Astrocyte (in vitro differentiated cells and primary cell): ENCODE data around the gene DCLK2. TPM values are rescaled to one million over a fixed set of nuclear protein-coding genes. Genes with fewer than 3 reads are reported as not detected.
A peak's percentile ranks its signal among the peaks of the same experiment; 100 is the strongest.

Experiments
- DNase-seq: peaks from one replicate; pipeline ENCODE4 v3.0.0-alpha.2; 2010; ENCODE audit warnings: low read depth
- FAIRE-seq: peaks from 2 replicates; lab custom pipeline; 2011; peaks lifted over from hg19 to GRCh38; lab: Jason Lieb, UNC
- H2AFZ ChIP-seq: 2 replicates; pipeline ENCODE4 v1.6.0; 2012; ENCODE audit warnings: low read depth, low read length, inconsistent platforms
- H3K27ac ChIP-seq: 2 replicates; pipeline ENCODE4 v1.5.1; 2011; ENCODE audit warnings: low read depth, low read length, inconsistent platforms
- H3K27me3 ChIP-seq: 2 replicates; pipeline ENCODE4 v1.6.0; 2011; ENCODE audit warnings: low read length, inconsistent platforms; ENCODE audit not compliant: insufficient read depth
- H3K36me3 ChIP-seq: 2 replicates; pipeline ENCODE4 v1.5.1; 2011; ENCODE audit warnings: low read length, inconsistent platforms; ENCODE audit not compliant: insufficient read depth
- H3K4me1 ChIP-seq: 2 replicates; pipeline ENCODE4 v1.5.1; 2011; ENCODE audit warnings: low read length, inconsistent platforms; ENCODE audit not compliant: insufficient read depth
- H3K4me2 ChIP-seq: 2 replicates; pipeline ENCODE4 v1.6.0; 2012; ENCODE audit warnings: low read length, inconsistent platforms
- H3K4me3 ChIP-seq: 2 replicates; pipeline ENCODE4 v1.5.1; 2011; ENCODE audit warnings: low read depth, mild to moderate bottlenecking, low read length, inconsistent platforms; ENCODE audit not compliant: insufficient read depth
- H3K79me2 ChIP-seq: 2 replicates; pipeline ENCODE4 v1.6.0; 2012; ENCODE audit warnings: mild to moderate bottlenecking, low read length, inconsistent platforms; ENCODE audit not compliant: insufficient read depth
- H3K9ac ChIP-seq: 2 replicates; pipeline ENCODE4 v1.6.0; 2012; ENCODE audit warnings: mild to moderate bottlenecking, low read length, inconsistent platforms
- H3K9me3 ChIP-seq: 2 replicates; pipeline ENCODE4 v1.5.1; 2012; ENCODE audit warnings: low read depth, mild to moderate bottlenecking, low read length, inconsistent platforms; ENCODE audit not compliant: insufficient read depth
- H4K20me1 ChIP-seq: 2 replicates; pipeline ENCODE4 v1.6.0; 2012; ENCODE audit warnings: low read length, inconsistent platforms; ENCODE audit not compliant: insufficient read depth
- H3K27ac Mint-ChIP-seq: one replicate; pipeline ENCODE4 v1.8.0; 2021; ENCODE audit warnings: mild to moderate bottlenecking, mixed read lengths; ENCODE audit not compliant: unreplicated experiment
- H3K27me3 Mint-ChIP-seq: one replicate; pipeline ENCODE4 v1.8.0; 2021; ENCODE audit warnings: low read depth, mixed read lengths; ENCODE audit not compliant: unreplicated experiment
- H3K36me3 Mint-ChIP-seq: one replicate; pipeline ENCODE4 v1.8.0; 2021; ENCODE audit warnings: low read depth, mixed read lengths; ENCODE audit not compliant: unreplicated experiment
- H3K4me1 Mint-ChIP-seq: one replicate; pipeline ENCODE4 v1.8.0; 2021; ENCODE audit warnings: low read depth, mixed read lengths; ENCODE audit not compliant: unreplicated experiment
- H3K4me3 Mint-ChIP-seq: one replicate; pipeline ENCODE4 v1.8.0; 2021; ENCODE audit warnings: mild to moderate bottlenecking, moderate library complexity, mixed read lengths; ENCODE audit not compliant: unreplicated experiment
- H3K9me3 Mint-ChIP-seq: one replicate; pipeline ENCODE4 v1.8.0; 2021; ENCODE audit warnings: mild to moderate bottlenecking, mixed read lengths; ENCODE audit not compliant: unreplicated experiment
- EZH2 ChIP-seq: IDR thresholded peaks from 2 replicates; pipeline ENCODE4 v1.6.1; 2012; ENCODE audit warnings: mild to moderate bottlenecking, low read length, inconsistent platforms; ENCODE audit not compliant: insufficient read depth
- total RNA-seq: library from RNA; stranded (reverse); gene quantifications from 2 replicates; pipeline ENCODE4 v1.2.1, GENCODE V29; 2021
- TF ChIP-seq, protein P1 (sequence below): IDR thresholded peaks from 2 replicates; pipeline ENCODE4 v1.5.1; 2011; ENCODE audit warnings: low read depth, mild to moderate bottlenecking, inconsistent platforms, low read length, moderate library complexity; ENCODE audit not compliant: insufficient read depth

DCLK2 gene
- total RNA-seq, 1 donor from 2014 or later: 6.2 TPM

DNA sequence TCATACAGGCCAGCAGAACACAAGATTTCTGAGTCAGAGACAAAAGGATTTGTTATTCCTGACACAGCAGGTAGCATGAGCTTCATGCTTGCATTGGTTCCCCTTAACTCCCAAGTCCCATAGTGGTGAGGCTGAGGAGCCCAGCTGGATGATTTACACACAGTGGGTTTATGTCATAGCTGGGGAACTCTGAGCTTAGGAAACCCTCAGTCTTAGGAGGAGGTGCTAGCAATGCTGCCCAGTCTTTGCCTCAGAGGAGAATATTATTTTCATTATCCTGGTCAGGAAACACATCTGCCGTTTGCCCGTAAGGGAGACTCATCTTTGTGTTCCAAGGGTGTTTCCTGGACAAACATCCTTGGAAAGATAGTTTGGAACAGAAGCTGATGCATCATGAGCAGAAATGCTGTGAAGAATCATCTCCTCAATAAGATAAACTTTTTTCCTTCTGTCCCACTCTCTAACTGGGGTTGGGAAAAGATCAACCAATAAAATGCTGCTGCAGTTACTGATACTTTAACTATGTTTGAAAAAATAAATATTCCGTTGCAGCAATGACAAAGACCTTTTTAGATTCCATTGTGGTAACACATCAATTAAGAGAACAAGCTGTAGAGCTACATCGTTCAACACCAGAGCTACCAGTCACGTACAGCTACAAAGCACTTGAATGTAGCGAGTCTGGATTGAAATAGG is 146.8 kb downstream of the DCLK2 start:
- Histone ChIP-seq H4K20me1 (no peaks in the 10 kb centered on the region), H3K9me3 (no peaks in the 10 kb centered on the region), H3K9ac (peak overlapping the region; percentile 72), H3K27me3 (no peaks in the 10 kb centered on the region), H3K27ac (peak overlapping the region; percentile 87), H3K79me2 (no peaks in the 10 kb centered on the region), H3K4me1 (peaks cover 21% of the 10 kb centered on the region), H3K4me3 (no peak overlapping the region), H3K4me2 (peak overlapping the region; percentile 67), H3K36me3 (no peaks in the 10 kb centered on the region), H2AFZ (no peak overlapping the region)
- peaks cover 5% of the 10 kb centered on the region for H3K36me3 Mint-ChIP-seq
- DNase-seq (peak; percentile 97), FAIRE-seq (peak; percentile 98)
- peak overlapping the region; percentile 27 for H3K27ac Mint-ChIP-seq
- H3K9me3 Mint-ChIP-seq: peaks cover 2% of the 10 kb centered on the region
- no peaks in the 10 kb centered on the region for H3K27me3 Mint-ChIP-seq
- peaks cover 9% of the 10 kb centered on the region for H3K4me1 Mint-ChIP-seq
- TF ChIP-seq EZH2: no peak
- TF ChIP-seq, protein P1, sequence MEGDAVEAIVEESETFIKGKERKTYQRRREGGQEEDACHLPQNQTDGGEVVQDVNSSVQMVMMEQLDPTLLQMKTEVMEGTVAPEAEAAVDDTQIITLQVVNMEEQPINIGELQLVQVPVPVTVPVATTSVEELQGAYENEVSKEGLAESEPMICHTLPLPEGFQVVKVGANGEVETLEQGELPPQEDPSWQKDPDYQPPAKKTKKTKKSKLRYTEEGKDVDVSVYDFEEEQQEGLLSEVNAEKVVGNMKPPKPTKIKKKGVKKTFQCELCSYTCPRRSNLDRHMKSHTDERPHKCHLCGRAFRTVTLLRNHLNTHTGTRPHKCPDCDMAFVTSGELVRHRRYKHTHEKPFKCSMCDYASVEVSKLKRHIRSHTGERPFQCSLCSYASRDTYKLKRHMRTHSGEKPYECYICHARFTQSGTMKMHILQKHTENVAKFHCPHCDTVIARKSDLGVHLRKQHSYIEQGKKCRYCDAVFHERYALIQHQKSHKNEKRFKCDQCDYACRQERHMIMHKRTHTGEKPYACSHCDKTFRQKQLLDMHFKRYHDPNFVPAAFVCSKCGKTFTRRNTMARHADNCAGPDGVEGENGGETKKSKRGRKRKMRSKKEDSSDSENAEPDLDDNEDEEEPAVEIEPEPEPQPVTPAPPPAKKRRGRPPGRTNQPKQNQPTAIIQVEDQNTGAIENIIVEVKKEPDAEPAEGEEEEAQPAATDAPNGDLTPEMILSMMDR: no peak
- no peak overlapping the region for H3K4me3 Mint-ChIP-seq

- H2AFZ ChIP-seq: no peak overlapping the region
- DNase-seq: peak; percentile 87
- H3K9me3 ChIP-seq: no peaks in the 10 kb centered on the region
- H3K27ac ChIP-seq: peak overlapping the region; percentile 63
- H4K20me1 ChIP-seq: no peaks in the 10 kb centered on the region
- peaks cover 12% of the 10 kb centered on the region for H3K36me3 Mint-ChIP-seq
- H3K4me3 Mint-ChIP-seq: no peak overlapping the region
- H3K79me2 ChIP-seq: no peaks in the 10 kb centered on the region
- no peak for FAIRE-seq
- H3K4me3 ChIP-seq: no peak overlapping the region
- no peak for TF ChIP-seq EZH2
- TF ChIP-seq, protein P1: no peak
- H3K27me3 ChIP-seq: no peaks in the 10 kb centered on the region
- peak overlapping the region; percentile 23 for H3K9ac ChIP-seq
- H3K4me2 ChIP-seq: peak overlapping the region; percentile 48
- no peaks in the 10 kb centered on the region for H3K27me3 Mint-ChIP-seq
- H3K4me1 Mint-ChIP-seq: peaks cover 9% of the 10 kb centered on the region
- no peak overlapping the region for H3K27ac Mint-ChIP-seq
- H3K36me3 ChIP-seq: peaks cover 4% of the 10 kb centered on the region
- peaks cover 4% of the 10 kb centered on the region for H3K9me3 Mint-ChIP-seq
- peaks cover 36% of the 10 kb centered on the region for H3K4me1 ChIP-seq
Measured at GRCh38 chr4:150229520-150229919, 151.3 kb downstream of the DCLK2 start.

- H3K27ac ChIP-seq: no peak overlapping the region
- no peak overlapping the region for H3K4me3 Mint-ChIP-seq
- H3K4me1 ChIP-seq: peaks cover 37% of the 10 kb centered on the region
- no peak overlapping the region for H3K4me2 ChIP-seq
- no peaks in the 10 kb centered on the region for H3K27me3 Mint-ChIP-seq
- H2AFZ ChIP-seq: no peak overlapping the region
- no peaks in the 10 kb centered on the region for H4K20me1 ChIP-seq
- peaks cover 4% of the 10 kb centered on the region for H3K36me3 ChIP-seq
- TF ChIP-seq, protein P1: no peak
- FAIRE-seq: no peak
- no peak overlapping the region for H3K27ac Mint-ChIP-seq
- H3K9me3 Mint-ChIP-seq: peaks cover 4% of the 10 kb centered on the region
- no peaks in the 10 kb centered on the region for H3K9me3 ChIP-seq
- peaks cover 8% of the 10 kb centered on the region for H3K4me1 Mint-ChIP-seq
- H3K79me2 ChIP-seq: no peaks in the 10 kb centered on the region
- no peak for DNase-seq
- no peaks in the 10 kb centered on the region for H3K27me3 ChIP-seq
- no peak overlapping the region for H3K9ac ChIP-seq
- peaks cover 14% of the 10 kb centered on the region for H3K36me3 Mint-ChIP-seq
- H3K4me3 ChIP-seq: no peak overlapping the region
Measured at GRCh38 chr4:150230561-150230960, 152.3 kb downstream of the DCLK2 start.
